Tibial nerve (tissue), 3 donors: Measurements from ENCODE around the gene RHOH.

Experiments
- CTCF ChIP-seq, 5 experiments: fragments of 200-600 bp in 3 of 5; fragments of 450-650 bp in 2 of 5; sonication (generic) in 3 of 5; IDR thresholded peaks; one replicate each; pipeline ENCODE4 v1.5.1; 2016 to 2019; ENCODE audit warnings: antibody characterized with exemption in 5 of 5, mild to moderate bottlenecking in 3 of 5, moderate library complexity in 2 of 5
- POLR2A ChIP-seq, 2 donors: fragments of 450-650 bp; IDR thresholded peaks; one replicate each; pipeline ENCODE4 v1.6.1; 2017; ENCODE audit warnings: antibody characterized with exemption in 2 of 2, mild to moderate bottlenecking in 2 of 2, moderate library complexity in 2 of 2

- TF ChIP-seq CTCF (IDR thresholded peaks at IDR 0.05) = no peak
- no peak for TF ChIP-seq POLR2A (IDR thresholded peaks at IDR 0.05)
Observed at GRCh38 chr4:40225497-40225896, 28.7 kb downstream of the RHOH start.
